Measurements from ENCODE around the gene CCHCR1. TPM values are rescaled to one million over a fixed set of nuclear protein-coding genes. Genes with fewer than 3 reads are reported as not detected.

Gene CCHCR1
- total and polyA plus RNA-seq, 2 of the 13 experiments (the other 11 are each of a cell fraction or from before 2014, with no cell fraction given) = 14.6 to 28.2 TPM

GRCh38 chr6:31204751-31205145 lies 47.1 kb upstream of the CCHCR1 start:
- Histone ChIP-seq H3K9ac (ENCODE audit: insufficient read depth, low read depth, low read length) (no peak overlapping the region), H3K27ac (ENCODE audit: extremely low read length, insufficient read depth, low read length) (no peak overlapping the region), H3K79me2 (ENCODE audit: insufficient read depth, low read length) (peaks cover 3% of the 10 kb centered on the region), H4K20me1 (ENCODE audit: insufficient read depth, low read length) (no peaks in the 10 kb centered on the region), H2AFZ (ENCODE audit: low read length) (no peak overlapping the region), H3K4me3 (replicated peaks in 1 of 3; ENCODE audit: insufficient read depth in 1 of 3, low read depth in 2 of 3, low read length in 3 of 3) (no peak overlapping the region), H3K4me2 (ENCODE audit: low read depth, low read length) (0 out of 2 replicates have a peak overlapping the region, but pooled peaks have one; percentile 83), H3K9me3 (ENCODE audit: low read length) (no peaks in the 10 kb centered on the region), H3K27me3 (ENCODE audit: control insufficient read depth in 1 of 2, insufficient read depth in 2 of 2, low read length in 2 of 2) (no peaks in the 10 kb centered on the region), H3K4me1 (ENCODE audit: insufficient read depth, low read length) (peaks cover 79% of the 10 kb centered on the region), H3K36me3 (replicated peaks in 1 of 2; ENCODE audit: control insufficient read depth in 1 of 2, insufficient read depth in 2 of 2, low read length in 2 of 2) (peaks cover 0 to 2% of the 10 kb centered on the region in 2 experiments; a peak in 2 of 5 replicates)
- intact Hi-C loops (cut with micrococcal nuclease; ENCODE audit: unreplicated experiment) = no loop called here
- ATAC-seq (no peak), FAIRE-seq (no peak), DNase-seq (ENCODE audit: low spot score) (no peak)
- ChIA-PET POLR2A (no interaction called here), CTCF (ENCODE audit: low intra/inter-chr PET ratio, low total read pairs) (no interaction called here)
- in situ Hi-C loops (cut with HindIII; ENCODE audit: extremely low pct_ligation_motif_present, low pct_unique_long_range_greater_than_20kb) = no loop called here
- TF ChIP-seq AKAP8 (CRISPR knock-in tag; IDR thresholded peaks at IDR 0.05) (0 out of 2 replicates have a peak, but pooled peaks have one; percentile 35), POLR2A (IDR thresholded peaks at IDR 0.05; ENCODE audit: insufficient read depth in 1 of 2, low read depth in 2 of 2, low read length in 2 of 2) (peak in 1 of 2 experiments; percentile 40; a peak in 1 of 4 replicates), ZNF281 (CRISPR knock-in tag; IDR thresholded peaks at IDR 0.05; ENCODE audit: borderline replicate concordance) (no peak), FOXP1 (IDR thresholded peaks at IDR 0.05) (no peak), FOXP1 (CRISPR knock-in tag; IDR thresholded peaks at IDR 0.05) (0 out of 2 replicates have a peak, but pooled peaks have one; percentile 3)
- no TSS peak for BruUV-seq (replicated peaks)
- 90% methylated on average over 4 of the region's 4 CpGs for WGBS (ENCODE audit: low lambda C conversion rate)

DNA sequence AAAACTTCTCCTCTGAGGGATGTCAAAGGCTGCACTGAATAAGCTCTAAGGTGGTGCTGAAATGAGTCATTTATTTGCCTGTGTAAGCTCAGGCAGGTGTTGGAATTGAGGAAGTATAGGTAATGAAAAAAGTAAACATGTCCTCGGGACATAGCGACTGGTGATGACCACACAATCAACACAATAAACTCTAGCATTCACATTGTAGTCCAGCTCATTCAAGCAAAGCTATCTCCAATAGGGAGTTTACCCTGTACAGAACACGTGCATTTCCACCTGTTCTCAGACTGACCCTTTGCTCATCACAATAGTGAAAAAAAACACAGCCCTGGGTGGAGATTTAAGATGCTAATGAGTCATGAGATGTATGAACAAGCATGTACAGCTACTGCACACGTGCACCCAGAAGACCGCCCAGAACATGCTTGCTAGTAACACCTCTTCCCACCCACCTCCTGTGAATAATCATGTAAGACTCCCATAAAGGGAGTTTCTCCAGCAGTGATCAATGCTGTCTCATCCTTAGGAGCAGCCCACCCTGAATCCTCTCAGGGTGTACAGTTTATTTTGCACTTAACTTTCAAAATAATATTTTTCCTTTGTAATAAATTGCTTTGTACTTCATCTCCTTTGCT lies 45.9 kb upstream of the CCHCR1 start:
- intact Hi-C loops (cut with micrococcal nuclease; ENCODE audit: unreplicated experiment) = no loop called here
- in situ Hi-C loops (cut with HindIII; ENCODE audit: extremely low pct_ligation_motif_present, low pct_unique_long_range_greater_than_20kb) = no loop called here
- BruUV-seq (replicated peaks) = no TSS peak
- H2AFZ ChIP-seq (ENCODE audit: low read length) = no peak overlapping the region
- ChIA-PET POLR2A (interaction anchor here (0.6 kb wide), 1 partner anchor 66 kb away, joined by 3 read pairs; no protein-coding TSS in a partner anchor), CTCF (ENCODE audit: low intra/inter-chr PET ratio, low total read pairs) (no interaction called here)
- peak overlapping the region; percentile 75 for H3K27ac ChIP-seq (ENCODE audit: extremely low read length, insufficient read depth, low read length)
- ATAC-seq (peak; percentile 71), DNase-seq (ENCODE audit: low spot score) (peak; percentile 75), FAIRE-seq (peak; percentile 42)
- no peaks in the 10 kb centered on the region for H3K27me3 ChIP-seq (ENCODE audit: control insufficient read depth in 1 of 2, insufficient read depth in 2 of 2, low read length in 2 of 2)
- H3K4me3 ChIP-seq (replicated peaks in 1 of 3; ENCODE audit: insufficient read depth in 1 of 3, low read depth in 2 of 3, low read length in 3 of 3) = peak overlapping the region; percentile 55 to 65 (median 61); a peak in 4 of 6 replicates
- peaks cover 10% of the 10 kb centered on the region for H3K79me2 ChIP-seq (ENCODE audit: insufficient read depth, low read length)
- no peaks in the 10 kb centered on the region for H4K20me1 ChIP-seq (ENCODE audit: insufficient read depth, low read length)
- H3K36me3 ChIP-seq (replicated peaks in 1 of 2; ENCODE audit: control insufficient read depth in 1 of 2, insufficient read depth in 2 of 2, low read length in 2 of 2) = peaks cover 0 to 2% of the 10 kb centered on the region in 2 experiments; a peak in 3 of 5 replicates
- H3K9me3 ChIP-seq (ENCODE audit: low read length) = no peaks in the 10 kb centered on the region
- H3K4me2 ChIP-seq (ENCODE audit: low read depth, low read length) = peak overlapping the region; percentile 83
- peaks cover 80% of the 10 kb centered on the region for H3K4me1 ChIP-seq (ENCODE audit: insufficient read depth, low read length)
- 9% methylated on average over 5 of the region's 5 CpGs for WGBS (ENCODE audit: low lambda C conversion rate)
- H3K9ac ChIP-seq (ENCODE audit: insufficient read depth, low read depth, low read length) = peak overlapping the region; percentile 56
- TF ChIP-seq THAP11 (CRISPR knock-in tag; IDR thresholded peaks at IDR 0.05) (0 out of 2 replicates have a peak, but pooled peaks have one; percentile 42), ZNF674 (CRISPR knock-in tag; IDR thresholded peaks at IDR 0.05; ENCODE audit: low read depth) (no peak), MIXL1 (CRISPR knock-in tag; IDR thresholded peaks at IDR 0.05) (peak; percentile 88), EP300 (IDR thresholded peaks at IDR 0.05; ENCODE audit: low read depth in 2 of 2, low read length in 2 of 2) (peak in 1 of 2 experiments; percentile 41; a peak in 1 of 4 replicates), EP300 (CRISPR knock-in tag; IDR thresholded peaks at IDR 0.05; ENCODE audit: borderline replicate concordance) (no peak), RXRB (CRISPR knock-in tag; IDR thresholded peaks at IDR 0.05; ENCODE audit: borderline replicate concordance) (peak; percentile 48), DMAP1 (CRISPR knock-in tag; IDR thresholded peaks at IDR 0.05) (no peak), ZFP1 (CRISPR knock-in tag; IDR thresholded peaks at IDR 0.05) (no peak), BORCS8-MEF2B (CRISPR knock-in tag; IDR thresholded peaks at IDR 0.05) (no peak), FOXK1 (CRISPR knock-in tag; IDR thresholded peaks at IDR 0.05; ENCODE audit: borderline replicate concordance, low read depth) (peak; percentile 70; the same call in 1 of the 2 replicates), TEAD3 (CRISPR knock-in tag; optimal IDR thresholded peaks at IDR 0.05; ENCODE audit: borderline replicate concordance) (peak; percentile 60), ZNF253 (CRISPR knock-in tag; IDR thresholded peaks at IDR 0.05; ENCODE audit: borderline replicate concordance) (no peak)
- TF ChIP-seq, protein P1, sequence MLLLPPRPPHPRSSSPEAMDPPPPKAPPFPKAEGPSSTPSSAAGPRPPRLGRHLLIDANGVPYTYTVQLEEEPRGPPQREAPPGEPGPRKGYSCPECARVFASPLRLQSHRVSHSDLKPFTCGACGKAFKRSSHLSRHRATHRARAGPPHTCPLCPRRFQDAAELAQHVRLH (CRISPR knock-in tag; IDR thresholded peaks at IDR 0.05; ENCODE audit: borderline replicate concordance, low read depth) = no peak

All from HepG2 (cell line).